ENCODE results near the gene E2F1. TPM values are rescaled to one million over a fixed set of nuclear protein-coding genes. Genes with fewer than 3 reads are reported as not detected.
A peak's percentile ranks its signal among the peaks of the same experiment; 100 is the strongest.

E2F1 gene
- total RNA-seq (2014; rRNA removed; shearing (Covaris generic)), result 37.1 and 48.7 TPM in 2 replicates
- 27.4 and 32.2 TPM in 2 replicates for polyA plus RNA-seq (2015; cell fraction: cytosol; rRNA removed)
- polyA plus RNA-seq (2015; cell fraction: nucleus; rRNA removed), result 31.2 and 33.8 TPM in 2 replicates

GRCh38 chr20:33686100-33686983, at the start of gene E2F1:
Gene E2F1, minus strand, starts transcription at chr20:33686385. Its CDS starts 121 bp downstream, at chr20:33686264.
- DNase-seq (ENCODE audit: low read depth), result peak; percentile 88

DNA sequence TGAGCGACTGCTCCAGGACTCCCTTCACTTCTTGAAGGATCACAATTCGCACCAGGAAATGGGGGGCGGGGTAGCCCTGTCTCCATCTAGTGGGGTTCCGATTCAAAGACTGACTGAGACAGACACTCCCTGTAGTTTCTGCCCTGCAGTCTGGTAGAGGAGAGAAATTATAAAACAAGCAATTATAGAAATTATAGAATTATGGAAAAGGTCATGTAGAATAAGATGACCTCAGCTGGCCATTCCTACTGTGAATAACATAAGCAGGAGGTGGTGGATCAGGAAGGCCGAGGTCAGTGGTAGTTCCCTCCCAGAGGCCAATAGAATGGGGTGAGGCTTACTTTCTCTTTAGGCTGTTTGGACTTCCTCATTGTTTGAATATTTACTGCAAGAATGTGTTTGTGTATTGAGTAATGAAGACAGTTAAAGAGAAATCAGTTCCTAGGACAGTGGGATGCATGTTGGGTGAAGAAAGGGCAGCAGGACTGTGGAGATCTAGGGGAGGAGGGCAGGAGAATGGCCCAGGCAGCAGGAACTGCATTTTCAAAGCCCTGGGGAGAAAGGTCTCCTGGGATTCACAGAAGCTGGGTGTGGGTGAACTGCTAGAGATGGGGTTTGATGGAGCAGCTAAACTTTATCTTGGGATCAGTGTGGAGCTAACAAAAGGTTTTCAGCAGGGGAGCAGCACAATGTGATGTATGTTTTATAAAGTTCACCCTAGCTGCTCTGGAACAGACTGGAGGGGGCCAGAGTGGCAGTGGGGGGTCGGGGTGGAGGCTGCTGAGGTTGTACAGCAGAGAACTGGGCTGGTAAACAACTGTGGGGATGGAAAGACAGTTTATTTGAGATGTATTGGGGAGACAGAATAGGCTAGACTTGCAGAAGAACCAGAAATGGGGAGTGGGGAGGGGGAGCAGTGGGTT, 47.7 kb upstream of the E2F1 start:
- DNase-seq (ENCODE audit: low read depth), result no peak

GRCh38 chr20:33732166-33732970, 46.2 kb upstream of the E2F1 start:
- DNase-seq (ENCODE audit: low read depth), result peak; percentile 42

DNA sequence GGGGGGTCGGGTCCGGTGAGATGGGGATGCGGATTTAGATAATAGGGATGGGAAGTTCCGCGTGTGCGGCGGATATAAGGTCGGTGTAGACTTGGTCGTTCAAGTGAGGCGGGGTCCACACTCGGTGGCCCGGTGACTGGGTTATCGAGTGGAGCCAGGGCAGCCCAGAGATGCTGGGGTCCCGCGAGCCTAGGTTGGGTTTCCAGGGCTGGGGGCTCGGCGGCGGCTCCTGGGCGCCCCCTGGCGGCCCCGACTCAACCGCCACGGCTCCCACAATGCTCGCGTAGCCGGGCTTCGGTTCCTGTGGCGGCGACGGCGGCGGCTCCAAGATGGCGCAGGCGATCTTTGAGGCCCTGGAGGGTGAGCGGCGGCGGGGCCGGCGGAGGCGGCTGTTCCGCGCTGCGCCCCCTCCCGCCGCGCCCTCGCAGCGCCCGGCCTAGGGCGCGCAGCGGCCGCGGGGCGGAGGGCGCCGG, 45.5 kb upstream of the E2F1 start, which contains the start of gene ZNF341:
TSS of gene ZNF341 (plus strand) at position 304 of the 473 bp plus-strand sequence. CDS start at position 330, 26 bp downstream.
- DNase-seq (ENCODE audit: low read depth), result peak; percentile 74

DNA sequence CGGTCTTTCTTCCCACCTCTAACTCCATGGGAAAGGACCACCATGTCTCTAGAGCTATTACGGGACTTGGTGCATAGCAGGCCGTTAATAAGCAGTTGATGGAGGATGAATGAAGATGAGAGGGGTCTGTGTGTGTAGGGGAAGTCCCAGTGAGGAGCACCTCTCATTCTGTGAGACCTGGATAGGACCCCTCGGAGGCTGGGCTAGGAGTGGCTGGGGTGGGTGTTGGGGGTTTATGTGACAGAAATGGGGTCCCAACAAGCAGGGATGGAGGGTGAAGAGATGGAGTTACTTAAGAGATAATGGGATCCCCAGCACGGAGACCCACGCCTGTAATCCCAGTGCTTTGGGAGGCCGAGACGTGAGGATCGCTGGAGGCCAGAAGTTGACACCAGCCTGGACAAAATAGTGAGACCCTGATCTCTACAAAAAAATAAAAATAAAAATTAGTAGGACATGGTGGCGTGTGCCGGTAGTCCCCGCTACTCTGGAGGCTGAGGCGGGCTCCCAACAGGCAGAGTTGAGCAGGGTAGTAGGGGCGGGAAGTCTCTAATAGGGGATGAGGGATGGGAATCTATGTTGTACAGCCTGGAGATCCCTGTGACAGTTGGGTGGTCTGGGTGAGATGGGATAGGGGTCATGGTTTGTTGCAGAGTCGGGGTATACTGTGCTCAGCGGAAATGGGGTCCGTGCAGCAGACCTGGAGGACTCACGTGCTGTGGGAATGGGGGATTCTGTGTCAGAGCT, 44.9 kb upstream of the E2F1 start:
- no peak for DNase-seq (ENCODE audit: low read depth)

DNA sequence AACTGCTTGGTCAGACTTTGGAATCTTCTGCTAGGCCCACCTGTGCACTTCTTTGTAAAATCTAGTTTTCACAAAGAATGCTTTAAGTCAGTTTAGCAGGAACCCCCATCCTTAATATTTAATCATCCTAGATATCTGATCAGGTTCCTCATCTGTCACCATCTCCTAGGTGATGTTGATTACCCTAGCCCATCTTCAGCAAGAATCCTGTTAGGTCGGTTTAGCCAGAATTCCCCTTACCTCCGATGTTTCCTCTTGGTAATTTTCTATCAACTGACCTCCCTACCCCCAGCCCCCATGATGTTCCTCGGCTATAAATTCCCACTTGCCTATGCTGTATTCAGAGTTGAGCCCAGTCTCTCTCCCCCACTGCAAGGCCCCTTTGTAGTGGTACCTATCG, 42.9 kb upstream of the E2F1 start:
- DNase-seq (ENCODE audit: low read depth), result no peak

- no peak for DNase-seq (ENCODE audit: low read depth)
These were observed 42.3 kb upstream of the E2F1 start for GRCh38 chr20:33728463-33728862.

DNA sequence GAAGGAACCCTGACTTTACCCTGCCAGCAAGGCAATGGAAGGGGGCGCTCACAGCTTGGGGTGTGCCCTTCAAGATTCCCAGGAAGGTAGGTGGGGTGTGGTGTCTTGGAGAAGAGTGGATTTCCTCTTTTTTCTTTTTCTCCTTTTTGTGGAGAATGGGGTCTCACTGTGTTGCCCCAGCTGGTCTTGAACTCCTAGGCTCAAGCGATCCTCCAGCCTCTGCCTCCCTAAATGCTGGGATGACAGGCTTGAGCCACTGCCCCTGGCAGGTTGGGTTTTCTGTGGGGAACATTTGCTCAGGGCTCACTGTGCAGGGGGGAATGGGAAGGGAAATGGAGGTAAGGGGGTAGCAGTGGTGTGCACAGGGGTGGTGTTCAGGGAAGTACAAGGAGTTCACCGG, 41.6 kb upstream of the E2F1 start:
- no peak for DNase-seq (ENCODE audit: low read depth)

- DNase-seq (ENCODE audit: low read depth), result no peak
These were observed 40.9 kb upstream of the E2F1 start for GRCh38 chr20:33727115-33727479.

GRCh38 chr20:33725607-33726264, 39.6 kb upstream of the E2F1 start:
- no peak for DNase-seq (ENCODE audit: low read depth)

- DNase-seq (ENCODE audit: low read depth), result no peak
These were observed 38.4 kb upstream of the E2F1 start for GRCh38 chr20:33724439-33725094.

- no peak for DNase-seq (ENCODE audit: low read depth)
These were observed 35.4 kb upstream of the E2F1 start for GRCh38 chr20:33721391-33722140.

GRCh38 chr20:33719989-33720709, 34.0 kb upstream of the E2F1 start, which contains the start of gene PXMP4:
Gene PXMP4, minus strand, starts transcription at chr20:33720310. Its CDS starts 103 bp downstream, at chr20:33720207.
- peak; percentile 97 for DNase-seq (ENCODE audit: low read depth)

DNA sequence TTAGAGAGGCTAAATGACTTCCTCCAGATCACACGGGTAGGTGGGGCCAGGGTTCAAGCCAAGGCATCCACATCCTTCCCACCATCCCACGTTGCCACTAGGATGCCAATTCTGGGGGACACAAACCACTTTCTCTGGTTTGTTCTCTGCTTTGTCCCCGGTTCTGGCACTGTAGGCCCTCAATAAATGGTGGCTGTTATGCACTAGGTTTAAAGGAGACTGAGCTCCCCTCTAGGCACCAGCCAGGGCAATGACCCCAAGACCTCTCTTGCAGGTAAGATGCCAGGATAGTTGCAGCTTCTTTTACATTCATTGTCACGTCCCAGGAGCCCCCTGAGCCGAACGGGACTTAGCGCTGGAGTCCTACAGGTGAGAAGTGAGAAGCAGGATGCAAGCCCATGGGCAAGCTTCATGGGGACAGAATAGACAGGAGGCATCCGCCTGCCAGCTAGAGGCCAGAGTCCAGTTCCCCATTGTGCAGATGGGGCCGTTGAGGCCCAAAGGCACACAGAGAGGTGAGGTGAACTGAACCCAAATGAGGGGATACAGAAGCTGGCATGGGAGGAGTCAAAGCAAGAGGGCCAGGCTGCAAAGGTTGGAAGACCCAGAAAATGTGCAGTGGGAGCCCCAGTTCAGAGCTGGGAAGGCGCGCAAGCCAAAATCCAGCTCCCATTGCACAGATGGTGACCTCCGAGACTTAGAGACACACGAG, 33.2 kb upstream of the E2F1 start:
- DNase-seq (ENCODE audit: low read depth), result peak; percentile 14

DNA sequence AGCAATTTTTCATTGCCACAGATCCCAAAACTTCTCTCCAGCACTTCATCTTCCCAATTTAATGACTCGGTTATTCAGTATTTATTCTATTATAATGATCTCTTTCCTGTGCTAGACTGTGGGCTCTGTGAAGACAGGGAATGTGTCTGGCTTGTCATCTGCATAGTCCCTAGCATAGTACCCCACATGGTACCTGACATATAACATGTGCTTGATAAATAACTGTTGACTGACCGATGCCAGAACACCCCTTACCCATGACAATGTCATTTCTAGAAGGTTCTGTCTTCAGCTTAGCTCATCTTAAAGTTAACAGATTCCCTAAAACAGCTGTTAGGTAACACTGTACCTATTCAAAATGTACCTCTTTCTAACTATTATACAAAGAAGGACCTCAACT, 30.3 kb upstream of the E2F1 start:
- DNase-seq (ENCODE audit: low read depth), result no peak

DNA sequence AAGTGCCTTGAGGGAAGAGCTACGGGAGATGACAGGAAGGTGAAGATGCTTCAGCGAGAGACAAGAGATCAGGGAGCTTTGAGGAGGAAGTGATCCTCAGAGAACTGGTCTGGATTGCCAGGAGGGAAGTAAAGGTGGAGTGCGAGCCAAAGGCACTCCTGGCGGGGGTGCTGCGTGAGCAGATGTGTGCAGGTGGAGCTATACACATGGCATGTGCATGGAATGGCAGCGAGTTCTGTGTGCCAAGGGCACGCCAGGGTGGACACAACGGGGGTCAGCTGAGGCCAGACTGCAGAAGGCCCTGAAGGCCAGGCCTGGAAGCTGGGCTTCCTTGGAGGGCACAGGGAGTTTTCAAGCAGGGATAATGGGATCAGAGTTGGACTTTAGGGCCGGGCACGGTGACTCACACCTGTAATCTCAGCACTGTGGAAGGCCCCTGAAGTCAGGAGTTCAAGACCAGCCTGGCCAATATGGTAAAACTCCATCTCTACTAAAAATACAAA, 27.7 kb upstream of the E2F1 start:
- no peak for DNase-seq (ENCODE audit: low read depth)

- no peak for DNase-seq (ENCODE audit: low read depth)
These were observed 25.2 kb upstream of the E2F1 start for GRCh38 chr20:33711446-33711738.

Measured in HT1080 (cell line).